Nephron progenitor cell (in vitro differentiated cells): ENCODE results near the gene BTBD9.

Experiments
- DNase-seq: peaks from one replicate; pipeline ENCODE4 v3.0.0; 2021
- H3K27ac Mint-ChIP-seq: 2 replicates; pipeline ENCODE4 v1.8.0; 2021; ENCODE audit warnings: mild to moderate bottlenecking, moderate library complexity, mixed read lengths
- H3K27me3 Mint-ChIP-seq: 2 replicates; pipeline ENCODE4 v1.8.0; 2021; ENCODE audit warnings: mild to moderate bottlenecking, low read depth, mixed read lengths; ENCODE audit not compliant: poor library complexity
- H3K36me3 Mint-ChIP-seq: 2 replicates; pipeline ENCODE4 v1.8.0; 2021; ENCODE audit warnings: low read depth, mixed read lengths
- H3K4me1 Mint-ChIP-seq: 2 replicates; pipeline ENCODE4 v1.8.0; 2021; ENCODE audit warnings: mixed read lengths
- H3K4me3 Mint-ChIP-seq: 2 replicates; pipeline ENCODE4 v1.8.0; 2021; ENCODE audit warnings: mild to moderate bottlenecking, moderate library complexity, mixed read lengths
- H3K9me3 Mint-ChIP-seq: 2 replicates; pipeline ENCODE4 v1.8.0; 2021; ENCODE audit warnings: mild to moderate bottlenecking, moderate library complexity, mixed read lengths
- TF ChIP-seq, protein P1 (sequence below): fragments of 200-600 bp; sonication (generic); IDR thresholded peaks from 2 replicates; pipeline ENCODE4 v1.5.0; 2021; ENCODE audit warnings: antibody characterized with exemption

Gene BTBD9

DNA sequence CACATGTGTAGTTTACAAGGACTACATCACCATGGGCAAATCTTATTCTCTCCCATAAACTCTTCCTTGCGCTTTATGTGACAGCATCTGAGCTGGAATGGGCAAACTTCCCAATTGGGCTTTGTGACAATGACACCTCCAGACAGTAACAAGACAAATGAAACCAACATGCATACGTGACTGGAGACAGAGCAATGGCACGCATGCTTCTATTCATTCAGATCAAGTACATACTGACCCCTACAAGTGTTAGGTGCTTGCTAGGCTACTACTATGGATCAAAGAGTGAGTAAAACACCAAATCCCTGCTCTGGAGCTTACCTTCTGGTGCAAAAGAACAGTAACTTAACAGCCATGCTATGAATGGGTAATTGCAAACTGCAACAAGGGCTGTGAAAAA is 394.9 kb downstream of the BTBD9 start:
- H3K36me3 Mint-ChIP-seq = no peaks in the 10 kb centered on the region
- no peaks in the 10 kb centered on the region for H3K9me3 Mint-ChIP-seq
- TF ChIP-seq, protein P1, sequence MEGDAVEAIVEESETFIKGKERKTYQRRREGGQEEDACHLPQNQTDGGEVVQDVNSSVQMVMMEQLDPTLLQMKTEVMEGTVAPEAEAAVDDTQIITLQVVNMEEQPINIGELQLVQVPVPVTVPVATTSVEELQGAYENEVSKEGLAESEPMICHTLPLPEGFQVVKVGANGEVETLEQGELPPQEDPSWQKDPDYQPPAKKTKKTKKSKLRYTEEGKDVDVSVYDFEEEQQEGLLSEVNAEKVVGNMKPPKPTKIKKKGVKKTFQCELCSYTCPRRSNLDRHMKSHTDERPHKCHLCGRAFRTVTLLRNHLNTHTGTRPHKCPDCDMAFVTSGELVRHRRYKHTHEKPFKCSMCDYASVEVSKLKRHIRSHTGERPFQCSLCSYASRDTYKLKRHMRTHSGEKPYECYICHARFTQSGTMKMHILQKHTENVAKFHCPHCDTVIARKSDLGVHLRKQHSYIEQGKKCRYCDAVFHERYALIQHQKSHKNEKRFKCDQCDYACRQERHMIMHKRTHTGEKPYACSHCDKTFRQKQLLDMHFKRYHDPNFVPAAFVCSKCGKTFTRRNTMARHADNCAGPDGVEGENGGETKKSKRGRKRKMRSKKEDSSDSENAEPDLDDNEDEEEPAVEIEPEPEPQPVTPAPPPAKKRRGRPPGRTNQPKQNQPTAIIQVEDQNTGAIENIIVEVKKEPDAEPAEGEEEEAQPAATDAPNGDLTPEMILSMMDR = no peak
- no peaks in the 10 kb centered on the region for H3K27me3 Mint-ChIP-seq
- peaks cover 16% of the 10 kb centered on the region for H3K4me1 Mint-ChIP-seq
- H3K27ac Mint-ChIP-seq = no peak overlapping the region
- no peak for DNase-seq
- no peak overlapping the region for H3K4me3 Mint-ChIP-seq

DNA sequence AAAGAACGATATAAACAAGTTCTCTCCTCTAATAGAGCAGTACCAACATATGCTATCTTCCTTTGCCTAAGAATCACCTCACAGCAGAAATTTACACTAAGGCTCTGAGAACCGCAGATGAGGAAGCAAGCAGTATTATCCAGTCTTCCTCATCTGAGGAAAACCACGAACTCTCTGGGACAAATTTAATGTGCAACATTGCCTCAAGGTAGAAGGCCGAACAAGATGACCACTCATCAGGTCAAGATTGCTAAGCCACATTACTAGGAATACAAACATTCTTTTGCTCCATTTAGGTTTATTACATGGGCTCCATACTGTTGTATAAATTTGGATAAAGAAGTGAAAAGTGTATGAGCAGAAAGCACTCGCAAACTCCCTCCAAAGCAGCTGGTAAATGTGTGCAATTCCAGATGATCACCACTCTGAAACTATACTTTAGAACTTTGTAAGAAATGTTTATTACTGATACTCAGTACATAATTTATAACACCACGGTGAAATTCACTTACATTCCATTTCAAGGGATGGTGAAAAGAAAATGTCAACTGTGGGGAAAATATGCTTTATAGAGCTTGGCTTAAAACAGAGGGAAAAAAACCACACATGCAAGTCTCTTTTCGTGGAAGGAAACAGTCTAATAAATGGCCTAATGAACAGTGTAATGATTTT is 398.4 kb downstream of the BTBD9 start:
- TF ChIP-seq, protein P1 = no peak
- DNase-seq = no peak
- no peaks in the 10 kb centered on the region for H3K36me3 Mint-ChIP-seq
- no peak overlapping the region for H3K4me3 Mint-ChIP-seq
- H3K9me3 Mint-ChIP-seq = no peaks in the 10 kb centered on the region
- no peak overlapping the region for H3K27ac Mint-ChIP-seq
- H3K4me1 Mint-ChIP-seq = peaks cover 14% of the 10 kb centered on the region
- no peaks in the 10 kb centered on the region for H3K27me3 Mint-ChIP-seq

DNA sequence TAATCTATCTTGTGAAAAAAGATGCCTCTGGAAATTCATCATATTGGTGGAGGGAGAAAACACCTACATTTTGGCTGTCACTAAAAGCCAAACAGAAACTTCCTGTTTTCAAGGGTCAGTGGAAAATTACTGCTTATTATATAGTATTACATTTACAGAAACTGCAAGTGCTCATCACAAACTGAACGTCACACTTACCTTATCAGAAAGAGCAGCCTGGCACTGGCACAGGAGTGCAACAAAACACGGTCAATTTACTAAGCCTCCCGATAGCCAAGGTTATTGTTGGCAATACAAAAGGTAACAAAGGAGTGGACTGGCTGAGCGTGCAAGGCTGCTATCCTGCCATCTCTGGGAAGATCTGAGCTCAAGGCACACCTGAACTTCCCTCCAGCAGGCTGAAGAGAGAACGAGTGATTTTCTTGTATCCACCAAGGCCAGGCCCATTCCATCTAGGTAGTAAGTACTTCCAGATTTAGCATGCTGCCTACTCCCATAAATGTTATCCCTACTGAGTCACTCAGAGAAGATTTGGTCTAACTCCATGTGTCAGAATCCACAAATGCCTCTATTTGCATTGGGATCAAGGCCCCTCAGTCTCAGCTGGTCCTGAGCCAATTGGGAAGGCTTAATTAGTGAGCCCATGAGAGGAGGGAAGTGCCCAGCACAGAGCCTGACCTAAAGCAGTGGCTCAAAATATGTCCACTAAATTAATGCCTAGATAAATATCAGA is 399.8 kb downstream of the BTBD9 start:
- H3K36me3 Mint-ChIP-seq = no peaks in the 10 kb centered on the region
- no peak for DNase-seq

DNA sequence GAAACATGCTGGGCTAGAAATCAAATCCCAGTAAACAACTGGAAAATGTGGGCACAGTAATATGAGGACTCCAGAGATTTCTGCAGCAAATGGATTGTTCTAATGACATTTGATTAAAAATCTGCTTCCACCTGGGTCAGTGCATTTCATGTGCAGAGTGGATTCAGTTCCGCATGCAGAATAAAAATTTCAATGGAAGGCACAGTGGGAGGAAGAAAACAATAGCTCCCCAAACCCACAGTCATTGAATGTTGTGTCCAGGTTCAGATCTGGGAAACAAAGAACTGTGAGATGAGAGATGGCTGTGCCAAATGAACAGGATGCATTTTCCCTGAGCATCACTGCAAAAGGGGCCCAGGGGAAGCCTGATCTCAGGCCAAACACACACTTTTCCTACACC is 403.1 kb downstream of the BTBD9 start:
- Mint-ChIP-seq H3K4me1 (peaks cover 20% of the 10 kb centered on the region), H3K27me3 (no peaks in the 10 kb centered on the region)

More for the DNA sequence above, 399.8 kb downstream of the BTBD9 start:
- no peak overlapping the region for H3K27ac Mint-ChIP-seq
- H3K4me3 Mint-ChIP-seq = no peak overlapping the region
- TF ChIP-seq, protein P1 = no peak
- H3K4me1 Mint-ChIP-seq = peaks cover 16% of the 10 kb centered on the region
- no peaks in the 10 kb centered on the region for H3K27me3 Mint-ChIP-seq
- no peaks in the 10 kb centered on the region for H3K9me3 Mint-ChIP-seq

DNA sequence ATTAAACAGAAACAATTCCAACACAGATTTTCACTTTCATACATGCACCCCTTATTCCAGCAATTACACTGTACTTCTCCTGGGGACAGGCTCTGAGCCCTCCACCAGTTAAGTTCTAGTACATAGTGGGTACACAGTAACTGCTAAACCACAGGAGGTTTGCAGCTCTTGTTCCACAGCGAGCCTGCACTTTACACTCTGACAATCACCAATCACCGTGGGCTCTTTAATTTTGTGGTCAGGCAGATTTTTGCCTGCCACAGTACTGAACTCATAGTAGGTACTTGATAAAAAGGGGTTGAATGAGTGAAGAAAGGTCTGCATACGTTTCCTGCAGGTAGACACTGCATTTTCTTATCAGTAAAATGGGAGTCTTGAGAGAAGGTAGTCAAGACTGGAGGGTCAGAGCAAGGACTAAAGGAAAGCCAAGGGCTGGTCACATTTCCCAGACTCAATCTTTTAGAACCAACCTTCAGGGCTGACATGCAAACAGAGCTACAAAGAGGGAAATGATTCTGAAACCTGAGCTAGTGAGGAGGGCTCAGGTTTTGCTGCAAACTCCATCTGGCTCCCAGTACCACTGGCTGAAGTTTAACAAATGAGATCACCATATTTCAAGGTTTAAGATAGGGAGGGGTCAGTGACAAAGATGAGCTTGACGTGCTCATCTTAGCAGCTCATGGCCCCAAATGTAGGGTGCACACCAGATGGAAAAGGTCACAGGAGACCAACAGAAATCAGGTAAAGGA is 404.6 kb downstream of the BTBD9 start:
- Mint-ChIP-seq H3K27ac (peak overlapping the region; percentile 56), H3K36me3 (no peaks in the 10 kb centered on the region), H3K4me1 (peaks cover 20% of the 10 kb centered on the region), H3K4me3 (no peak overlapping the region), H3K9me3 (no peaks in the 10 kb centered on the region), H3K27me3 (no peaks in the 10 kb centered on the region)
- TF ChIP-seq, protein P1 = no peak
- no peak for DNase-seq

More for the DNA sequence above, 403.1 kb downstream of the BTBD9 start:
- Mint-ChIP-seq H3K9me3 (no peaks in the 10 kb centered on the region), H3K4me3 (no peak overlapping the region), H3K36me3 (no peaks in the 10 kb centered on the region), H3K27ac (no peak overlapping the region)
- TF ChIP-seq, protein P1 = no peak
- no peak for DNase-seq
